GM21529 (cell line): ENCODE data around the gene YIF1A.
"Not testable (repeated sequence)": the region's sequence is repeated elsewhere in the genome, so short reads cannot be mapped to it uniquely, and the experiment has no call there.

Source experiments
- ATAC-seq: cut with Tn5 transposase; IDR thresholded peaks from one replicate; pipeline ENCODE4 v1.9.1; 2021; ENCODE audit not compliant: unreplicated experiment

Gene YIF1A

GRCh38 chr11:66326261-66327111, 37.5 kb upstream of the YIF1A start:
- no peak for ATAC-seq

GRCh38 chr11:66325263-66325671, 36.3 kb upstream of the YIF1A start:
- ATAC-seq, result no peak

- ATAC-seq, result no peak
These were observed 35.7 kb upstream of the YIF1A start for GRCh38 chr11:66324664-66325063.

- ATAC-seq, result no peak
These were observed 34.7 kb upstream of the YIF1A start for GRCh38 chr11:66323684-66324083.

GRCh38 chr11:66322732-66323427, 33.9 kb upstream of the YIF1A start:
- no peak for ATAC-seq

DNA sequence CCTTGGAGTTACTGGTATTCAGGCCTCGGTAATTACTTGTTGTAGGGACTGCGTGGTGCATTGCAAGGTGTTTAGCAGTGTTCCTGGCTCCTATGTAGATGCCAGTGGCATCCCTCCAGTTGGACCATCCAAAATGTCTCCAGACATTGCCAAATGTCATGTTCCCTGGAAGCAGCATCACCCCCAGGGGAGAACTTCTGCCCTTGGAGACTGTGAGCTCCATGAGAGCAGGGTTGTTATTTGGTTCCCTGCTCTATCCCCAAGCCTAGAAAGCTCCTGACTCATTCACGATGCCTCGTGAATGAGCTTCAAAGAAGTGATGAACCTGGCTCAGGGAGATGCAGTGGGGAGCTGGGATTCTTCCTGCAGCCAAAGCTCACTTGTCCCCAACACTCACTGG, 32.7 kb upstream of the YIF1A start:
- no peak for ATAC-seq

DNA sequence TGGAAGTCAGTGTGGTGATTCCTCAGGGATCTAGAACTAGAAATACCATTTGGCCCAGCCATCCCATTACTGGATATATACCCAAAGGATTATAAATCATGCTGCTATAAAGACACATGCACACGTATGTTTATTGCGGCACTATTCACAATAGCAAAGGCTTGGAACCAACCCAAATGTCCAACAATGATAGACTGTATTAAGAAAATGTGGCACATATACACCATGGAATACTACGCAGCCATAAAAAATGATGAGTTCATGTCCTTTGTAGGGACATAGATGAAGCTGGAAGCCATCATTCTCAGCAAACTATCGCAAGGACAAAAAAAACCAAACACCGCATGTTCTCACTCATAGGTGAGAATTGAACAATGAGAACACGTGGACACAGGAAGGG, 31.8 kb upstream of the YIF1A start:
- not testable (repeated sequence) for ATAC-seq

DNA sequence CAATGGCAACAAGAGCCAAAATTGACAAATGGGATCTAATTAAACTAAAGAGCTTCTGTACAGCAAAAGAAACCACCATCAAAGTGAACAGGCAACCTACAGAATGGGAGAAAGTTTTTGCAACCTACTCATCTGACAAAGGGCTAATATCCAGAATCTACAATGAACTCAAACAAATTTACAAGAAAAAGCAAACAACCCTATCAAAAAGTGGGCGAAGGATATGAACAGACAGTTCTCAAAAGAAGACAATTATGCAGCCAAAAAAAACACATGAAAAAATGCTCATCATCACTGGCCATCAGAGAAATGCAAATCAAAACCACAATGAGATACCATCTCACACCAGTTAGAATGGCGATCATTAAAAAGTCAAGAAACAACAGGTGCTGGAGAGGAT, 31.3 kb upstream of the YIF1A start:
- ATAC-seq, result not testable (repeated sequence)

GRCh38 chr11:66318600-66318970, 29.6 kb upstream of the YIF1A start:
- no peak for ATAC-seq

GRCh38 chr11:66317723-66318599, 29.0 kb upstream of the YIF1A start:
- ATAC-seq, result no peak

DNA sequence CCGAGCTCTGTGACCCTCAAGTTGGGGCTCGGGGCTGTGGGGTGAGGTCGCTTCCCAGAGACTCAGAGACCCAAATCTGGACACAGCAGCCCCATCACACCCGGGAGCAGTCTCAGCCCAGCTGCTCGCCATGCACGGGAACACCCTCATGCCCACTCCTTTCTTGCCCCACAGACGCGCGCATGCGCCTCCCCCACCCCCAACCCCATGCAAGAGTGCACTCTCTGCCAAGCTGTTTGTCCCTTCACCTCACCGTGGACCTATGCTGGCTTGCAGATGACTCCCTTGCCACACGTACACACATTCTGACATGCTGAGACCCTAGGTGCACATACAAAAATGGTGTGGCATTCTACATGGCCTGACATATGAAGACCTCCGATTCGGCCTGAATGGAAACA, 28.4 kb upstream of the YIF1A start:
- no peak for ATAC-seq

GRCh38 chr11:66316849-66317251, 27.9 kb upstream of the YIF1A start, which contains the start of gene CD248:
CD248 (minus strand) TSS chr11:66317044; CDS start chr11:66317027, 17 bp downstream.
- no peak for ATAC-seq

DNA sequence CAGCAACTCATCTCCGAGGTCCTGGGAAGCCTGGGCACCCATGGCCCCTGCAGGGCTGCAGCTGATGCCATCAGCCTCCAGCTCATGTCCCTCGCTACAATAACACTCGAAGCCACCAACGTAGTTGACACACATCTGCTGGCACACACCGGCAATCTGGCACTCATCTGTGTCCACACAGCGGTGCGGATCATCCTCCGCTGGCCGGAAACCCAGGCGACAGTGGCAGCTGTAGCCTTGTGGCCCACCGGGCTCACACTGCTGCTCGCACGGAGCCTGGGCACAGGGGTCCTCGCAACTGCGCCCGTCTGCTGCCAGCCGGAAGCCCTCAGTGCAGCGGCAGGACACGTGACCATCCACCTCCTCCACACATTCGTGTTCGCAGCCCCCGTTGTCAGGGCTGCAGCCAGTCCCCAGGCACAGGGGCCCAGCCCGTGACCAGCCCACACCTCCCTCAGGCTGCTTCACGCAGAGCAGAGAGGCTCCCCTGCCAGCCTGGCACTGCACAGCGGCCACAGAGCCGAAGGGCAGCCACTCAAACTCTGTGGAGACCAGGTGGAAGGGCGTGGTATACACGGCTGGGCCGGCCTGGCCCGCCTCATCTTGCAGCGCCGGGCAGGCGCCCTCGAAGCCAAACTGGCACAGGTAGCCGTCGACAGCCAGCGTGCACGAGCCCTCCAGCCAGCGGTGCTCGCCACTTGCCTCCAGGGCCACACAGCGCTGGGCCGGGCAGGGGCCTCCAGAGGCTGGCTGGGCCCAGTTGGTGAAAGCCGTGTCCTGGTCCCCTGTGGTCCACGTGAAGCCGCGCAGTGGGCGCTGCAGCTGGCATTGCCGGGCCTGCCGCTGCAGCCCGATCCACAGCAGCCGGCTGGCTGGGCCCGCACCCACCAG, 27.2 kb upstream of the YIF1A start:
- ATAC-seq, result no peak

- no peak for ATAC-seq
These were observed 26.5 kb upstream of the YIF1A start for GRCh38 chr11:66315498-66315885.

DNA sequence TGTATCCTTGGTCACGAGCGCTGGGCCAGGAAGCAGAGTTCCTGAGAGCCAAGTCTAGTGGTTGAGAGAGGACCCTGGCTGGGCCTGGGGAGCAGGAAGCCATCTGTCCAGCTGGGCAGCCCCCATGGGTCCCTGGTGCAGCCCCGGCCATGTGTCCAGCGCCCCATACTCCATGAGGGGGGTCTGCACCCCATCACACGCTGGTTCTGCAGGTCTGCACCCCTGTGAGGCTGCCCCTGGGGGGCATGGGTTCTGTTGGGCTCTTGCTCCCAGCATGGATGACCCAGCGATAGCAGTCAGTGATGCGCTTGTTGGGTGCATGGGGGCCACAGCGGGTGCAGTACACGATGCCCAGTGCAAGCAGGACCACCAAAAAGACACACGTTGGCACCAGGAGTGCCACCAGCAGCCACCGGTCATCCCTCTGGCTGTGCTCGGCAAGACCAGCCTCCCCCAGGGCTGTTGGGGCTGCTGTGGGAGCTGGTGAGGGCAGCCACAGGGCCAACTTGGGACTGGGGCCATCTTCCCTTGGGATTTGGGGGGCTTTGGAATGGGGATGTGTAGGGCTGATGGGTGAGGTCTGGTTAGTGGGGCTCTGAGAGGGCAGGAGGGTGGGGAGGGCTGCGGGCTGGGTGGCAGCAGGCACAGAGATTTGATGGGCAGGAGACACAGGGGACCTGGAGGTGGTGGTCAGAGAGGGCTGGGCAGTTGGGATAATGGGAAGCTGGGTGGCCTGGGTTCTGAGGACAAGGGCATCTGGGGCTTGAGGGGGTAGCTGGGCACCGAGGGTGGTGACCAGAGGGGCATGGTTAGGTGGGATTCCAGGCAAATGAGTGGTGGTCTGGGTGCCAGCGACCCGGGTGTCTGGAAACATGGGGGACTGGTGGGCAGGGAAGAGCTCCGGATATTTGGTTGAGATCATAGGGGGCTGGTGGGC, 25.9 kb upstream of the YIF1A start:
- no peak for ATAC-seq

DNA sequence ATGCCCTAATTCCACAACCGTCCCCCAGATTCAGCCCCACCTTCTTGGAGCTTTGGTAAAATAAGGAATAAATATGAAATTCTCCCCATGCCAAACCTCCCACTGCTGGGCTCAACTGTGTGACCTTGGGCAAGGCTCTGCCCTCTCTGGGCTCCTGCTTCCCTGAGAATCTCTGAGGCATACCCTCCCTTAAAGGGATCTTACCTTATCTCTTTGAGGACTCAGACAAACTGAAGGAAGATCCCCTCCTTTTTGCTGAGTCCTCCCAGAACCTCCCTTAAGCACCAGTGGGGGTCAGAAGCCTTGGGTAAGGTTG, 25.2 kb upstream of the YIF1A start:
- ATAC-seq, result no peak

DNA sequence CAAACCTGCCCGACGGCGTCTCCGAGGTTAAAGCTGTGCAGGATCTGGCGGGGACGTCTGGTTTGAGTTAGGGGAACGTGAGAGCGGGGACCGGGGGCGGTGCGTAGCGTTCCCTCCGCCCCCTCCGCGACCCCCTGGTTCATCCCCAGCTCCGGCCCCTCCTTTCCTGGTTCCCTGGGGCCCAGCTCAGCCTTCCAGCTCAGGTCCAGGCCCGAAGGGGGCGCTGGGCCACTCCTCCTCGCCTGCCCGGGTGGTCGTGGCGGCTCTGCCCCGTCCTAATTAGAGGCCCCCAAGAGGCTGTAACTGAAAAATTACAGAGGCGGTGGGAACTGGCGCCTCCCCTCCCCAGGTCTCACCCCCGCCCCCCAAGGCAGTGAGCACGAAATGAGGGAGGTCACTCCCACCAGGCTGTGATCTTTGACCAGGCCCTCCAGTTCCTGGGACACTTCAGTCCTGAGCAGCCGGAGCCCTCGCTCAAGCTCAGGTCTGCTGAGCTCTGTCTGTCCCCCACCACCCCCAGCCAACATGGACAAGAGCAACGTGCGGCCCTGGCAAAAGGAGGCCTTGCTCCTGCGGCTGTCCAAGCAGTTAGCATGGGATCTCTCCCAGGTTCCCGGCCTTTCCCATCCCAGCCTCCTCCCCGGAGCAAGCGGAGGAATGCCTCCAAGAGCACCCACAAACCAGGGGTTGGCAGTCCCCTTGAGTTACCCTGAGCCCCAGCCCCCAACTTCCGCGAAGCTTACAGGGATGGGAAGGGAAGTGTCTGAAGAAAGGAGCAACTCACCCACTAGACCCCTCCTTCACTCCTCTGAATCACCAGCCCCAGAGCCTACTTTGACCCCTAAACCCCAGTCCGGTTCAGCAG, 24.6 kb upstream of the YIF1A start:
- no peak for ATAC-seq

GRCh38 chr11:66312549-66313320, 23.8 kb upstream of the YIF1A start:
- peak; percentile 62 for ATAC-seq
